ENCODE results near the gene ANKDD1A.

ANKDD1A gene

DNA sequence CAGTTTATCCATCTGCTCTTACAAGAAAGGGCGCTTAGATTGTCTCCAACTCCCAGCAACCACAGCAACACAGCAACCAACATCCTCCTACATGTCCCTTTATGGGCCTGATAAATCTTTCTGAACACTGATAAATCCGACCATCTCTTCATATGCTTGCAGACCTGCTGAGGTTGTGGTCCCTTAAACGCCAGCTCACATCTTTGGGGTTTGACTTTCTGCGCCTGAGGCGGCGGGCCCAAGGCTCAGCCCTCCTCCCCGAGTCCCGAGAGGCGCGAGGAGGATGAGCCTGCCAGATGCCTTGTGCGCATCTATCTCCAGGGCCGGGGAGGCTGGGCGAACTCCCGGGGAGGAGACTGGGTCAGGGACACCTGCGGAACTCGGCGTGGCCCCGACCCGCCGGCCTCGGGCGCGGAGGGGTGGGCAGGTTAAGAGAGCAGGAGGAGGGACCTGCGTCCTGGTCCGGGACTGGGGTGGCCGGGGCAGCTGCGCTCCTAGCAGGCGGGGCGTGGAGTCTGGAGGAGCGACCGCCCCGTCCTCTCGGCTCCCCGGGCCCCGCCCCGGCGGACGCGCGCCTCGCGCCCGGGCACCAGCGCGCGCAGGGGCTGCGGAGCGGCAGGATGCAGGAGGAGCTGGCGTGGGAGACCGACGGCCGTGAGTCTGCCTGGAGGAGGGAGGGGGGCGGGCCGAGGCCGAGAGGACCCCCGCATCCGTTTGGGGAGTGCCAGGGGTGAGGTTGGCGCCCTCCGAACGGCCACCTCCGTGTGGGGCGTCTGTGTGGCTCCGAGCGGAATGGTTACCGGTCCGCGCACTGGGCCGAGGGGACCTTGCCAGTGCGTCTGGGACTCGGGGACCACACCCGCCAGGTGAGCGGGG is at the start of gene ANKDD1A:
Gene ANKDD1A, plus strand, starts transcription at position 592 of the 876 bp plus-strand sequence. Its CDS starts 29 bp downstream, at position 621.
- peak; percentile 41 for DNase-seq (ENCODE audit: low spot score)

GRCh38 chr15:64861960-64862359 is 49.7 kb upstream of the ANKDD1A start:
- DNase-seq (ENCODE audit: low spot score), result no peak

DNA sequence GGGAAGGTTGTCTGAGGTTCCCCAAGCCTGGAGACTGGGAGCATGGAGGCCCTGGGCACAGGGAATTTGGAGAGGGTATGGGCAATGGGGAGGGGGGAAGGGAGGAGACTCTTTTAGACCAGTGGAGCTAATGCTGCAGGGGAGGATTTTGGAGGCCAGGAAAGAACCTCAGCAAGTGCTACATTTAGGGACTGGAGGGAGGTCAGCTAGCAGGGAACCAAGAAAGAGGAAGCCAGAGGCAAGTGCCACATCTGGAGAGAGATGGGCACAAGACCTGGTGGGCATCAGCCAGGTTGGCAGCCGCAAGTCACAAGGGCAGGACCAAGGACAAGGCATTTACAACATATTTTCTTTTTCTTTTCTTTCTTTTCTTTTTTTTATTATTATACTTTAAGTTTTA is 49.3 kb upstream of the ANKDD1A start:
- DNase-seq (ENCODE audit: low spot score), result no peak

GRCh38 chr15:64864068-64864467 is 47.6 kb upstream of the ANKDD1A start:
- no peak for DNase-seq (ENCODE audit: low spot score)

DNA sequence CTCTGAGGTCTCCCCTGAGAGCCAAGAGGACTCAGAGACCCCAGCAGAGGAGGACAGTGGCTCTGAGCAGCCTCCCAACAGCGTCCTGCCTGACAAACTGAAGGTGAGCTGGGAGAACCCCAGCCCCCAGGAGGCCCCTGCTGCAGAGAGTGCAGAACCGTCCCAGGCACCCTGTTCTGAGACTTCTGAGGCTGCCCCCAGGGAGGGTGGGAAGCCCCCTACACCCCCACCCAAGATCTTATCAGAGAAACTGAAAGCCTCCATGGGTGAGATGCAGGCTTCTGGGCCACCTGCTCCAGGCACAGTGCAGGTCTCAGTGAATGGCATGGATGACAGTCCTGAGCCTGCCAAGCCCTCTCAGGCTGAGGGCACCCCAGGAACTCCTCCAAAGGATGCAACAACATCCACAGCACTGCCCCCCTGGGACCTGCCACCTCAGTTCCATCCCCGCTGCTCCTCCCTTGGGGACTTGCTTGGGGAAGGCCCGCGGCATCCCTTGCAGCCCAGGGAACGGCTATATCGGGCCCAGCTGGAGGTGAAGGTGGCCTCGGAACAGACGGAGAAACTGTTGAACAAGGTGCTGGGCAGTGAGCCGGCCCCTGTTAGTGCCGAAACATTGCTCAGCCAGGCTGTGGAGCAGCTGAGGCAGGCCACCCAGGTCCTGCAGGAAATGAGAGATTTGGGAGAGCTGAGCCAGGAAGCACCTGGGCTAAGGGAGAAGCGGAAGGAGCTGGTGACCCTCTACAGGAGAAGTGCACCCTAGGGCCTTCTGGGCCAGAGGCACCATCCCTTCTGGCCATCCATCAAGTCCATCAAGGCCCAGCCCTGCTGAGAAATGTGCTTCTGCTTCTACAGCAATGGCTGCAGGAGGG is 46.3 kb upstream of the ANKDD1A start:
- DNase-seq (ENCODE audit: low spot score), result no peak

DNA sequence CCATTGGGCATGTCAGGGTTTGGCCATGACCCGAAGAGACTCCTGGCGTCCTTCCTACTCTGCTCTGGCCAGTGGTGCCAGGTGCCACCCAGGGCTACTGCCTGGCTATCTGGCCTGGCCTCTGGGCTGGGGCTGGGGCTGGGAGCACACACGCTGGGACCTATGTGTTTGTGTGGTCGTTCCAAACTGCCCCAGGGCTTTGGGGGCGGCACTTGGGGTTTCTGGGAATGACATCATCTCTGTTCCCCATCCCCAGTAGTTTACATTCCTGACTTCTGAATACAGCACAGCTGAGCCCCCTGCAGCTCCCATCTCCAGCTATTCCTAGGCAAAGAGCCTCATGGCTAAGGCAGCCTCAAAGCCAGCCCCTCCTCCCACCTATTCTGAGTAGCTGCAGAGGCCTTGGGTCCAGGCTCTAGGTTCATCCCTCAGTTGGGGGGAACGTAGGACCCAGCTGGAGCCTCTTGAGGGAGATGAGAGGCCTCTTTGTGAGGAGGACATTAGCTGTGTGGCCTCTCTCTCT is 45.6 kb upstream of the ANKDD1A start:
- DNase-seq (ENCODE audit: low spot score), result no peak

GRCh38 chr15:64869501-64869900 is 42.2 kb upstream of the ANKDD1A start:
- DNase-seq (ENCODE audit: low spot score), result no peak

DNA sequence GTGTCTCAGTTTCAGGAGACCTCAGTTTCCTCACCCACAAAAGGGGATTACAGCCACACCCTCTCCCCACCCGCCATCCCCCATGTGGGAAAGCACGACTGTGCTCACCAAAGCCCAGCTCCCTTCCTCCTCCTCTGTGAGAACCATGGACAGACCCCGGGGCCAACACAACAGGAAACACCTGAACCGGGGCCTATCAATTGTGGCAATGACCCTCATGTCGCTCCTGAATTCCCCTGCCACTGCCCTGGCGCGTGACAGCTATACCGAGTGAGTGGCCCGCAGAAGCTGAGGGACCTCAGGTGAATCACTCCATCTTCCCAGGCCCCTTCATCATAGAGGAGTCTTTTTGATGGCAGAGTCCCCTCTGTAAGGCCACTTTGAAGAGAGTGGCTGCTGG is 41.3 kb upstream of the ANKDD1A start:
- no peak for DNase-seq (ENCODE audit: low spot score)

GRCh38 chr15:64875641-64876223 is 36.0 kb upstream of the ANKDD1A start:
- no peak for DNase-seq (ENCODE audit: low spot score)

DNA sequence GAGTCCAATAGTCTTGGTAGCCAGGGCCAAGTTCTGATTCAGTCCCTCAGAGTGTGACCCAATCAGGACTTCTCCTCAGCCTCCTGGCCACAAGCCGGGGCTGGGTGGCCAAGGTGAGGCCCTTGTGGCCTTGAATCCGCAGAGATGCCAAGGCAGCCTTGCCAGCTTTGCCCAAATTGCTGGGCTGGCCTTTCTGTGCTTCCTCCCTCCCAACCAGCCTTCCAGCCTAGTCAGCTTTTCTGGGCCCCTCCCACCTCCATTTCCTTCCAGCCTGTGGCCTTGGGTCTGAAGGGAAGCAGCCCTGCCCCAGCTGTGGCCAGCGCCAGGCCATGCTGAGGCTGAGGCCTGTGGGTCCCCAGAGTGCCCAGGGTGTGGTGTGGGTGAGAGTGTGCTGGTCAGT is 34.3 kb upstream of the ANKDD1A start:
- no peak for DNase-seq (ENCODE audit: low spot score)

GRCh38 chr15:64878705-64879104 is 33.0 kb upstream of the ANKDD1A start:
- DNase-seq (ENCODE audit: low spot score), result no peak

- DNase-seq (ENCODE audit: low spot score), result peak; percentile 57
Observed at GRCh38 chr15:64883100-64883581, 28.6 kb upstream of the ANKDD1A start.

DNA sequence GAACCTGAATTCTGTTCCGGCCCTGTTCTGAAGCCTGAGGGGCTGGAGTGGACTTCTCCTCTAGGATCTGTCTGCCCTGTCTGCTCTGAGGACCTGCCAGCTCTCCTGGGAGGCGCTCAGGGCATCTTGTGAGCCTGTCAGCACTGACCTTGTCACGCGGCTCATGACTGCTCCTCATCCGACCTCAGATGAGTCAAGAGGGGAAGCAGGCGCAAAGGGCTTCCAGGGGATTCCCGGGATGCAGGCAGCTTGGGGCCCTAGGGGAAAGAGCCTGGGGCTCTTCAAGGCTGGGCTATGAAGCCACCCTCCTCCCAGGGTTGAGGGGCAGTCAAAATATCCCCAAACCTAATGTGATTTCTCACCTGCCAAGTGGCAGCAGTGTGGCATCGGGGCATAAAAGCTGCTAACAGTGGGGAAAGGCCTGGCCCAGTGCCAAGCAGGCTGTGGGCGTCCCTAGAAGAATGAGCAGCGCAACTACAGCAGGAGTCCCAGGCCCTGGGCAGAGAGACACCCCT is 27.6 kb upstream of the ANKDD1A start:
- DNase-seq (ENCODE audit: low spot score), result peak; percentile 78

DNA sequence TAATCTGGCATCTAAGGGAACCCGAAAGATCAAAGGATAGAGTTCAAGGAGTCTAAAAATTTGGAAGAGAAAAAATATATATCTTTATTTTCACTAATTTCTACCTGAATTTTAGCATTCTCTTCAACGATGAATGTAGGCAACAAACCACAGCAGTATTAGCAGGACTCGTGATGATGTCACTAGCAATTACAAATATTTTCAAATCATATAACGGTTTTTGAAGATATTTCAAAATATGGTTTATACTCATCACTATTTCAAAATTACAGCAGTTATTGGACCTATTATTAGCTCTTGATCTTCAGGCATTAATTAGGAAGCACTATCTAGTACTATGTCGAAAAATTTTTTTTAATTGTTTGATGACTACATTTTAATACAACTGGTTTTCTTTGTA is 27.0 kb upstream of the ANKDD1A start:
- DNase-seq (ENCODE audit: low spot score), result no peak

DNA sequence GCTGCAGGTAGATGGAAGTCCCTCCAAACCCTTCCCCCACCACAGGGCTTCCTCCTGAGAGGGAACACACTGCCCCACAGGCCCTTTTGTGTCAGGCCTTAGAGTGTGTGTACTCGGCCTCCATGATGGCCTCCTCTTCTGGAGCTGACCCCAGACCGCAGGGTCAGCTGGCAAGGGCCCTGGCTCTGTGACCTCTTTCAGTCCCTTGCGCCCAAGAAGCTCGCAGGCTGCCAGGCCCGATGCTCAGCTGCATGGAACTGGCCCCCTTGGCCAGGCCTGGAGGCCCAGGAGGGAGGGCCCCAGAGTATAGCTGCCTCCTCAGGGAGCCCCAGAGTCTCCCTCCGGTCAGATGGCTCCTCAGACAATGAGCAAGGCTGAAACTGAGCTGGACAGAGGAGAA is 23.4 kb upstream of the ANKDD1A start:
- DNase-seq (ENCODE audit: low spot score), result no peak

DNA sequence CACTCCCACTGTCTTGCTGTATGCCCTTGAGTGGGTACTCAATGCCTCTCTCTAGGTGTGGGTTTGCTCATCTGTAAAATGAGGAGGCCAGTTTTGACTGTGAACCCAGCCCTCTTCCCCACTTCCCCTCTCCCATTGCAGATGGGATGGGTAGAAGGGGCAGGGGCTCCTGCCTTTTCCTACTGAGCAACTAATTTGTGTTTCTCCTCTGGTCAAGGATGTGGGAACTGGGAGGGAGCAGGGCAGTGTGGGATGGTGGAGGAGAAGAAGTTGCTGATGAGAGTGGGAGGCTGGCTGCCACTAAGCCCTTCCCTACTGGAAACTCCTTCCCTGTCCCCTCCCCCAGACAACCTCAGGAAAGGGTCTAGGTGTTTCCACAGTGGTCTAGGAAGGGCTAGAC is 20.1 kb upstream of the ANKDD1A start:
- no peak for DNase-seq (ENCODE audit: low spot score)

GRCh38 chr15:64892847-64893403 is 18.8 kb upstream of the ANKDD1A start:
- DNase-seq (ENCODE audit: low spot score), result no peak

GRCh38 chr15:64893481-64894394 is 18.0 kb upstream of the ANKDD1A start:
- DNase-seq (ENCODE audit: low spot score), result no peak

GRCh38 chr15:64894395-64895056 is 17.2 kb upstream of the ANKDD1A start:
- DNase-seq (ENCODE audit: low spot score), result no peak

Measured in COLO829 (cell line).